ENCODE measurements around the gene CAMKMT. TPM values are rescaled to one million over a fixed set of nuclear protein-coding genes. Genes with fewer than 3 reads are reported as not detected.

The CAMKMT gene
- total RNA-seq, 3 donors from 2014 or later: 6.4 to 11.8 (median 10.5) TPM

- Histone ChIP-seq H3K36me3 (no peaks in the 10 kb centered on the region), H3K9me3 (no peaks in the 10 kb centered on the region), H3K27ac (no peak overlapping the region), H3K4me3 (no peak overlapping the region), H3K27me3 (no peaks in the 10 kb centered on the region), H3K4me1 (no peaks in the 10 kb centered on the region)
- intact Hi-C loops (cut with DNase I; ENCODE audit: low total_unique reads): no loop called here
- TF ChIP-seq POLR2AphosphoS5 (IDR thresholded peaks at IDR 0.05): no peak
- TF ChIP-seq CTCF (IDR thresholded peaks at IDR 0.05): no peak
- no peak for TF ChIP-seq POLR2A (IDR thresholded peaks at IDR 0.05)
- DNase-seq (ENCODE audit: low spot score in 2 of 2): no peak
These were observed 59.0 kb downstream of the CAMKMT start for GRCh38 chr2:44420725-44421124.

GRCh38 chr2:44424211-44424610, 62.5 kb downstream of the CAMKMT start:
- no peaks in the 10 kb centered on the region for H3K4me1 ChIP-seq
- no peak for TF ChIP-seq POLR2A (IDR thresholded peaks at IDR 0.05)
- TF ChIP-seq POLR2AphosphoS5 (IDR thresholded peaks at IDR 0.05): no peak
- TF ChIP-seq CTCF (IDR thresholded peaks at IDR 0.05): no peak
- H3K27me3 ChIP-seq: no peaks in the 10 kb centered on the region
- H3K4me3 ChIP-seq: no peak overlapping the region
- H3K27ac ChIP-seq: no peak overlapping the region
- no peaks in the 10 kb centered on the region for H3K9me3 ChIP-seq
- no peaks in the 10 kb centered on the region for H3K36me3 ChIP-seq
- no peak for DNase-seq (ENCODE audit: low spot score in 2 of 2)
- intact Hi-C loops (cut with DNase I; ENCODE audit: low total_unique reads): no loop called here

- H3K27ac ChIP-seq: no peak overlapping the region
- no peaks in the 10 kb centered on the region for H3K27me3 ChIP-seq
- no peaks in the 10 kb centered on the region for H3K36me3 ChIP-seq
- no peak for TF ChIP-seq POLR2AphosphoS5 (IDR thresholded peaks at IDR 0.05)
- no peak for TF ChIP-seq CTCF (IDR thresholded peaks at IDR 0.05)
- TF ChIP-seq POLR2A (IDR thresholded peaks at IDR 0.05): no peak
- H3K4me1 ChIP-seq: no peaks in the 10 kb centered on the region
- intact Hi-C loops (cut with DNase I; ENCODE audit: low total_unique reads): no loop called here
- no peaks in the 10 kb centered on the region for H3K9me3 ChIP-seq
- no peak for DNase-seq (ENCODE audit: low spot score in 2 of 2)
- no peak overlapping the region for H3K4me3 ChIP-seq
These were observed 67.3 kb downstream of the CAMKMT start for GRCh38 chr2:44429034-44429433.

- Histone ChIP-seq H3K27me3 (no peaks in the 10 kb centered on the region), H3K4me1 (no peaks in the 10 kb centered on the region), H3K27ac (no peak overlapping the region), H3K36me3 (no peaks in the 10 kb centered on the region), H3K9me3 (no peaks in the 10 kb centered on the region), H3K4me3 (no peak overlapping the region)
- TF ChIP-seq POLR2A (IDR thresholded peaks at IDR 0.05) (no peak), CTCF (IDR thresholded peaks at IDR 0.05) (no peak), POLR2AphosphoS5 (IDR thresholded peaks at IDR 0.05) (no peak)
- DNase-seq (ENCODE audit: low spot score in 2 of 2): no peak
- intact Hi-C loops (cut with DNase I; ENCODE audit: low total_unique reads): no loop called here
These were observed 68.6 kb downstream of the CAMKMT start for GRCh38 chr2:44430342-44430741.

- no peaks in the 10 kb centered on the region for H3K4me1 ChIP-seq
- H3K27ac ChIP-seq: no peak overlapping the region
- no peak for TF ChIP-seq CTCF (IDR thresholded peaks at IDR 0.05)
- no peak for TF ChIP-seq POLR2AphosphoS5 (IDR thresholded peaks at IDR 0.05)
- no peak for TF ChIP-seq POLR2A (IDR thresholded peaks at IDR 0.05)
- DNase-seq (ENCODE audit: low spot score in 2 of 2): no peak
- intact Hi-C loops (cut with DNase I; ENCODE audit: low total_unique reads): no loop called here
- no peaks in the 10 kb centered on the region for H3K9me3 ChIP-seq
- H3K27me3 ChIP-seq: no peaks in the 10 kb centered on the region
- no peak overlapping the region for H3K4me3 ChIP-seq
- H3K36me3 ChIP-seq: no peaks in the 10 kb centered on the region
These were observed 72.1 kb downstream of the CAMKMT start for GRCh38 chr2:44433895-44434294.
